Measurements from ENCODE around the gene PLXNA4.

PLXNA4 gene

GRCh38 chr7:132345030-132345429, 231.2 kb downstream of the PLXNA4 start:
- Histone ChIP-seq H4K20me1 (ENCODE audit: low read depth, low read length) (no peaks in the 10 kb centered on the region), H3K36me3 (ENCODE audit: low read length) (no peaks in the 10 kb centered on the region), H3K27ac (ENCODE audit: low read depth, low read length) (no peak overlapping the region), H3K4me3 (ENCODE audit: insufficient read depth, low read length, poor library complexity, severe bottlenecking) (no peak overlapping the region), H3K9ac (ENCODE audit: low read length) (no peak overlapping the region), H3K79me2 (ENCODE audit: insufficient read depth, low read length) (no peaks in the 10 kb centered on the region), H3K4me2 (ENCODE audit: low read depth, low read length, poor library complexity, severe bottlenecking) (no peak overlapping the region), H3F3A (ENCODE audit: insufficient read depth) (no peaks in the 10 kb centered on the region), H2AFZ (ENCODE audit: low read depth, low read length, severe bottlenecking) (no peak overlapping the region), H3K27me3 (ENCODE audit: low read length) (no peaks in the 10 kb centered on the region), H3K9me2 (replicated peaks; ENCODE audit: insufficient read depth, low read length) (no peaks in the 10 kb centered on the region), H3K9me3 (ENCODE audit: insufficient read depth, low read length) (no peaks in the 10 kb centered on the region)
- TF ChIP-seq CTCF (IDR thresholded peaks at IDR 0.05; ENCODE audit: insufficient read depth, low read length, poor library complexity, severe bottlenecking): no peak
- no peak for TF ChIP-seq EZH2phosphoT487 (conservative IDR thresholded peaks at IDR 0.05; ENCODE audit: low read length)

GRCh38 chr7:132343199-132343598, 233.1 kb downstream of the PLXNA4 start:
- no peak overlapping the region for H3K9ac ChIP-seq (ENCODE audit: low read length)
- TF ChIP-seq CTCF (IDR thresholded peaks at IDR 0.05; ENCODE audit: insufficient read depth, low read length, poor library complexity, severe bottlenecking) (no peak), EZH2phosphoT487 (conservative IDR thresholded peaks at IDR 0.05; ENCODE audit: low read length) (no peak)

GRCh38 chr7:132337450-132338080, 238.7 kb downstream of the PLXNA4 start:
- Histone ChIP-seq H3K79me2 (ENCODE audit: insufficient read depth, low read length) (no peaks in the 10 kb centered on the region), H3K27me3 (ENCODE audit: low read length) (no peaks in the 10 kb centered on the region), H3K27ac (ENCODE audit: low read depth, low read length) (no peak overlapping the region), H3K4me2 (ENCODE audit: low read depth, low read length, poor library complexity, severe bottlenecking) (no peak overlapping the region), H3K9ac (ENCODE audit: low read length) (no peak overlapping the region), H3K9me2 (replicated peaks; ENCODE audit: insufficient read depth, low read length) (no peaks in the 10 kb centered on the region), H3K4me3 (ENCODE audit: insufficient read depth, low read length, poor library complexity, severe bottlenecking) (no peak overlapping the region), H3K9me3 (ENCODE audit: insufficient read depth, low read length) (no peaks in the 10 kb centered on the region), H3K36me3 (ENCODE audit: low read length) (no peaks in the 10 kb centered on the region), H3F3A (ENCODE audit: insufficient read depth) (no peaks in the 10 kb centered on the region), H2AFZ (ENCODE audit: low read depth, low read length, severe bottlenecking) (no peak overlapping the region), H4K20me1 (ENCODE audit: low read depth, low read length) (no peaks in the 10 kb centered on the region)
- TF ChIP-seq EZH2phosphoT487 (conservative IDR thresholded peaks at IDR 0.05; ENCODE audit: low read length) (no peak), CTCF (IDR thresholded peaks at IDR 0.05; ENCODE audit: insufficient read depth, low read length, poor library complexity, severe bottlenecking) (no peak)

More at GRCh38 chr7:132343199-132343598, 233.1 kb downstream of the PLXNA4 start:
- Histone ChIP-seq H3F3A (ENCODE audit: insufficient read depth) (no peaks in the 10 kb centered on the region), H3K27ac (ENCODE audit: low read depth, low read length) (no peak overlapping the region), H3K36me3 (ENCODE audit: low read length) (no peaks in the 10 kb centered on the region), H3K9me2 (replicated peaks; ENCODE audit: insufficient read depth, low read length) (no peaks in the 10 kb centered on the region), H3K4me3 (ENCODE audit: insufficient read depth, low read length, poor library complexity, severe bottlenecking) (no peak overlapping the region), H3K4me2 (ENCODE audit: low read depth, low read length, poor library complexity, severe bottlenecking) (no peak overlapping the region), H4K20me1 (ENCODE audit: low read depth, low read length) (no peaks in the 10 kb centered on the region), H2AFZ (ENCODE audit: low read depth, low read length, severe bottlenecking) (no peak overlapping the region), H3K27me3 (ENCODE audit: low read length) (no peaks in the 10 kb centered on the region), H3K79me2 (ENCODE audit: insufficient read depth, low read length) (no peaks in the 10 kb centered on the region), H3K9me3 (ENCODE audit: insufficient read depth, low read length) (no peaks in the 10 kb centered on the region)
